G401 (cell line): ENCODE data around the gene GRK1. TPM values are rescaled to one million over a fixed set of nuclear protein-coding genes. Genes with fewer than 3 reads are reported as not detected.
"Not testable (repeated sequence)": the region's sequence is repeated elsewhere in the genome, so short reads cannot be mapped to it uniquely, and the experiment has no call there.

Experiments used
- DNase-seq: peaks from one replicate; pipeline ENCODE4 v3.0.0-alpha.2; 2015; ENCODE audit warnings: low spot score
- in situ Hi-C: cut with HindIII; loops from 2 replicates; pipeline ENCODE4 v1.10.0; 2016; ENCODE audit warnings: low sequenced_read_pairs, mixed read lengths
- total RNA-seq: library from RNA; depleted of rRNA; stranded (reverse); fragments of >200 nt; shearing (Covaris generic); gene quantifications from 2 replicates; pipeline ENCODE4 v1.2.3, GENCODE V29; 2014

GRK1 gene
- total RNA-seq, 1 experiment from 2014 or later, result 0.07 TPM

DNA sequence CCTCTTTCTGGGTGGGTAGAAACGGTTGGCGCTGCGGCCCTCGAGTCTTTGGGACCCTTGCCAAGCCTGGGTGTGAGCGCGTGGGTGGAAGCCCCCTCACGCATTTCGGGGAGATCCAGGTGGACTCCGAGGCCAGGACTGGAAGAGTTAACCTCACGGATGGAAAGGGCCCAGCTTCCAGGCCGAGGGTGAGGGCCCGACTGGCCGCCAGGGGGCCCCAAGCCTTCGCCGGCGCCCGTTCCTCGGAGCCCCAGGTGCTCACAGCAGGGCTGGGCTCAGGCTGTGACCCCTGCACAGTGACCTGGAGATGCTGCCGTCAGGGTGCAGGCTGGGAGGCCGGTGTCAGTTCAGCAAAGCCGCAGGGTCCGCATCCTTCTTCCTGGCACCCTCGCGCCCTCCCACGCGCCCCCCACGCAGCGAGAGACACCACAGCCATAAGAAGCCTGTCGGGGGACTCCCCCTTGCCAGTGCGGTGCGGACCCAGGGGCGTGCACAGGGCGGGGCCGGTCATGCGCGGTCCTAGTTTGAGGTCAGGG, 57.8 kb downstream of the GRK1 start:
- in situ Hi-C loops, result no loop called here
- peak; percentile 71 for DNase-seq

DNA sequence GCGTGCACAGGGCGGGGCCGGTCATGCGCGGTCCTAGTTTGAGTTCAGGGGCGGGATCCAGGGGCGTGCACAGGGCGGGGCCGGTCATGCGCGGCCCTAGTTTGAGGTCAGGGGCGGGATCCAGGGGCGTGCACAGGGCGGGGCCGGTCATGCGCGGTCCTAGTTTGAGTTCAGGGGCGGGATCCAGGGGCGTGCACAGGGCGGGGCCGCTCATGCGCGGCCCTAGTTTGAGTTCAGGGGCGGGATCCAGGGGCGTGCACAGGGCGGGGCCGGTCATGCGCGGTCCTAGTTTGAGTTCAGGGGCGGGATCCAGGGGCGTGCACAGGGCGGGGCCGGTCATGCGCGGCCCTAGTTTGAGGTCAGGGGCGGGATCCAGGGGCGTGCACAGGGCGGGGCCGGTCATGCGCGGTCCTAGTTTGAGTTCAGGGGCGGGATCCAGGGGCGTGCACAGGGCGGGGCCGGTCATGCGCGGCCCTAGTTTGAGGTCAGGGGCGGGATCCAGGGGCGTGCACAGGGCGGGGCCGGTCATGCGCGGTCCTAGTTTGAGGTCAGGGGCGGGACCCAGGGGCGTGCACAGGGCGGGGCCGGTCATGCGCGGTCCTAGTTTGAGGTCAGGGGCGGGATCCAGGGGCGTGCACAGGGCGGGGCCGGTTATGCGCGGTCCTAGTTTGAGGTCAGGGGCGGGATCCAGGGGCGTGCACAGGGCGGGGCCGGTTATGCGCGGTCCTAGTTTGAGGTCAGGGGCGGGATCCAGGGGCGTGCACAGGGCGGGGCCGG, 58.5 kb downstream of the GRK1 start:
- DNase-seq, in situ Hi-C loops: not testable (repeated sequence)

DNA sequence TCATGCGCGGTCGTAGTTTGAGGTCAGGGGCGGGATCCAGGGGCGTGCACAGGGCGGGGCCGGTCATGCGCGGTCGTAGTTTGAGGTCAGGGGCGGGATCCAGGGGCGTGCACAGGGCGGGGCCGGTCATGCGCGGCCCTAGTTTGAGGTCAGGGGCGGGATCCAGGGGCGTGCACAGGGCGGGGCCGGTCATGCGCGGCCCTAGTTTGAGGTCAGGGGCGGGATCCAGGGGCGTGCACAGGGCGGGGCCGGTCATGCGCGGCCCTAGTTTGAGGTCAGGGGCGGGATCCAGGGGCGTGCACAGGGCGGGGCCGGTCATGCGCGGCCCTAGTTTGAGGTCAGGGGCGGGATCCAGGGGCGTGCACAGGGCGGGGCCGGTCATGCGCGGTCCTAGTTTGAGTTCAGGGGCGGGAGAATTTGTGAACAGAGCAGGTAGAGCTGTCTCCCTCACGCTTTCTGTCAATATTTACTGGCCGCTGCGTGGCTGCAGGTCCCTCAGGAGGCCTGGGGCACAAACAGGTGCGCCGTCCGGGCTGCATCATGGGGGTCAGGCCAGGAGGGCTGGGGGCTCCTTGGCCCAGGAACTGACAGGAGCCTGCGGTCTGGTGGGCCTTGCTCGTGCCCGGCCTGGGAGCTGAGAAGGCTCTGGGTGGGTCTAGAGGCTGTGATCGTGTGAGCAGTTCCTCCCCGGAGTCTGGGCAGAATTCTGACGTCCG, 59.2 kb downstream of the GRK1 start:
- in situ Hi-C loops, result not testable (repeated sequence)
- peak; percentile 59 for DNase-seq

DNA sequence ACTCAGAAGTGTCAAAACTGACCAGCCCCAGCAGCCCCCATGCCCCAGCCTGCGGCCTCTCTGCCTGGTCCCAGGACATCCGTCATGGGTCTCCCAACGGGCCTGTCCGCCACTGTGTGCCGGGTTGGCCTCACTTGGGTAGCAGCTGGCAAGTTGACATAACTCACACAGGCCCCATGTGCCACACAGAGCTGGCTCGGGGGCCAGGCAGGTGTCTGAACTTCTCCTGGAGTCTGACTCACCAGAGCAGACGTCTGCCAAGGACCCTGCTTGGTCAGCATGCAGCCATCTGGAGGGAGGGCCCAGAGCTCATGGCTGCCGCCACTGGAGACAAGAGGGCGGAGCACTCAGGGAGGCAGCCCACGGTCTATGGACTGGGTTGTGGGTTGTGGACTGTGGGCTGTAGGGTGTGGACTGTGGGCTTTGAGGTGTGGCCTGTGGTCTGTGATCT, 60.0 kb downstream of the GRK1 start:
- in situ Hi-C loops, result no loop called here
- peak; percentile 10 for DNase-seq

DNA sequence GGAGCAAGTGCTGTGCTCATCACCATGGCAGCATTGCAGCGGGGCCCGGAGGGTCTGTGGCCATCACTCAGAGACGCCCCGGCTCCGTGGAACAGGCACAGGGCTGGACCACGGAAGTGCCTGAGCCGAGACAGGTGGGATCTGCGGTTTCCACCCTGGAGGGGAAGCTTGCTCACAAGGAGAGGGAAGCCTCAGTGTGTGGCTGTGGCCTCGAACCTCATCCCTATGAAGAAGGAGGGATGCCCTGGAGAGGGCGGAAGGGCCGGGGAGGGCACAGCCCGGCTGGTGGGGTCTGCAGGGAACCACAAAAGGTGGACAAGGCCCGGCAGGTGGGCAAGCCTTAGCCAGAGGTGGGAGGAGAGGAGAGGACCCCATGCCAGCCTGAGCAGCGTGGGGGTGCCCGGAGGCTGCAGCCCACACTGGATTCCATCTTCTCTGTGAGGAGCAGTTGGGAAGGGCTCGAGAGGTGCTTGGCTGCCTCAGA, 61.6 kb downstream of the GRK1 start:
- no peak for DNase-seq
- in situ Hi-C loops, result no loop called here

DNA sequence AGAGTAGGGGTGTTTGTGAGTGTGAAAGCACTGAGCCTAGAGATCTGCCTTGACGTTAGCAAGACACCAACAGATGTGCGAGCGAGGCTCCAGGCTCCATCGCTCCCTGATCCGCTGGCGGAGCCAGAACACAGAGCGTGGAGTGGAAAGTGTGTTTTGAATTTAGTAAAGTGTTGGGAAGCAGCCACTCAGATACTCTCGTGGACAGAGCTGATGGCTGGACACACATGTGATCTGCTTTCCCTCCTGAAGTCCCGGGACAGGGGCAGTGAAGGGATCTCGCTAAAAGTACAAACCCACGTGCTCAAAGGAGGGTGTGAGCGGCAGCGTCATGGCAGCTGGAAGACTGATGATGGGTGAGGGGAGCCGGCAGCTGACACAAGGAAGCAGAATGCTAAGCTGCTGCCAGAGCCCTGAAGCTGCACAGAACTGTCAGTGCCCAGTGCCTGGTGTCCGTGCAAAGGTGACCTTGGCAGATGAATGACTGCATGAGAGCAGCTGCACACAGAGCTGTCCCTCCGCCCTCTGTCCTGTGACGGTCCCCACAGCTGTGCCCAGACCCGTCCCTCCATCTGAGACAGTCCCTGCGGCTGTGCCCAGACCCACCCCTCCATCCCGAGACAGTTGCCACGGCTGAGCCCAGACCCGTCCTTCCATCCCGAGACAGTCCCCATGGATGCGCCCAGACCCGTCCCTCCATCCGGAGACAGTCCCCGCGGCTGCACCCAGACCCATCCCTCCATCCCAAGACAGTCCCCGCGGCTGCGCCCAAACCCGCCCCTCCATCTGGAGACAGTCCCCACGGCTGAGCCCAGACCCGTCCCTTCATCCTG, 62.4 kb downstream of the GRK1 start:
- in situ Hi-C loops, result no loop called here
- no peak for DNase-seq

DNA sequence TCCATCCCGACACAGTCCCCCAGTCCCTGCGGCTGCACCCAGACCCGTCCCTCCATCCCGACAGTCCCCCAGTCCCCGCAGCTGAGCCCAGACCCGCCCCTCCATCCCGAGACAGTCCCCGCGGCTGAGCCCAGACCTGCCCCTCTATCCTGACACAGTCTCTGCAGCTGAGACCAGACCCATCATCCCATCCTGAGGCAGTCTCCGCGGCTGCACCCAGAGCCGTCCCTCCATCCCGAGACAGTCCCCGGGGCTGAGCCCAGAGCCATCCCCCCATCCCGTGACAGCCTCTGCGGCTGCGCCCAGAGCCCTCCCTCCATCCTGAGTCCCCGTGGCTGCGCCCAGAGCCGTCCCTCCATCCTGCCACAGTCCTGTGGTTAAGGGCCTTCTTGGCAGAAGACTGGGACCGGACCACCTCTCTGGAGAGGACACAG, 63.3 kb downstream of the GRK1 start:
- in situ Hi-C loops, result no loop called here
- no peak for DNase-seq

DNA sequence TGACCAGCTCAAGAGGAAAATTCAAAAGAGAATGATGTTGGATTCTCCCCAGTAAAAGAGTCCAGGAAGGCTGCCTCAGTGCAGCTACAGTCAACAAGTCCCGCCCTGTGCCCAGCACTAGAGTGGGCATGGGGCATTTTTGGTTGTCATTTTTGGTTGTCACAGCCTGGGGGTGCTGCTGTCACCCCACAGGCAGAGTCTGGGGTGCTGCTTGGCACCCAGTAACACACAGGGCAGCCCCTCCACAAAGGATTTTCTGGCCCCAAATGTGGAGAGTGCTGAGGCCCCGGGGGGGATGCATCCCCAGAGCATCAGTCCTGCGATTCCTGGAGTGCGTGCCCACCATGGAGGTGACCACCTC, 63.8 kb downstream of the GRK1 start:
- in situ Hi-C loops, result no loop called here
- no peak for DNase-seq

DNA sequence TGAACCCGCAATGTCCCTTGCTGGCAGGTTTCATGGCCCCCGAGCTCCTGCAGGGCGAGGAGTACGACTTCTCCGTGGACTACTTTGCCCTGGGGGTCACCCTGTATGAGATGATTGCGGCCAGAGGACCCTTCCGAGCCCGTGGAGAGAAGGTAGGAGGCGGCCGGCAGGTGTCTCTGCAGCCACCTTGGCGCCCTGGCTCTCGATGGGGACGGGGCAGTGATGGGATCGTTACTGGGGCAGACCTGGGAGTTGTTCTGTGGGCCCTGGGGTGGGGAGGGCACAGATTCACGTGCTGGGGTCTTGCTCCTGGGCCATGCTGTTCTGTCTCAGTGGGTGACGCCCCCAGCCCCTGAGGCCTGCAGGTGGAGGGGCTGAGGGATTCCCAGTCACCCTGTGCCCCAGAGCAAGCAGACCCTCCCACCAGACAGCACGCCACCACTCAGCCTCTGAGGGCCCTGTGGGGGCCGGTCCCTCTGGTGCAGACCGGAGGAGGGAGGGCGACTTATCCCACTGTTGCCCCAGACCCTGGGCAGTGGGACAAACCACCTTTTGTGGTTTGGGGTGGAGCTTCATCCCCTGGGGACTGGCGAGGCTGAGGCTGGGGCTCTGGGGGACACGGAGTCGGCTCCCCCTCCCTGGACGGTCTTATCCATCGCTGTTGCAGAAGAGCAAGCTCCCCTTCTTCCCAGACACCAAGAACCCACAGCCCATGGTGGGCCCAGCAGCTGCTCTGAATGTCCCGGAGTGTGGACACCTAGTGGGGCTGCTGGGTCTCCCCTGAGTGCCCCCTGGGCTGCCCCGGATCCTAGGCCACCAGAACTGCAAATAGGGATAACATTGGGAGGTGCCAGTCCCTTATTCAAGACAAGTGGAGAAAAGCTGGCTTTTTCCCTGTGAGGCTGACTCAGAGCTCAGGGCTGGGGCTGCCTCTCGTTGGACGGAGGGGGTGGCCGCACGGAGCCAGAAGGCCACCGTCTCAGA, 64.5 kb downstream of the GRK1 start:
- in situ Hi-C loops, result no loop called here
- no peak for DNase-seq

DNA sequence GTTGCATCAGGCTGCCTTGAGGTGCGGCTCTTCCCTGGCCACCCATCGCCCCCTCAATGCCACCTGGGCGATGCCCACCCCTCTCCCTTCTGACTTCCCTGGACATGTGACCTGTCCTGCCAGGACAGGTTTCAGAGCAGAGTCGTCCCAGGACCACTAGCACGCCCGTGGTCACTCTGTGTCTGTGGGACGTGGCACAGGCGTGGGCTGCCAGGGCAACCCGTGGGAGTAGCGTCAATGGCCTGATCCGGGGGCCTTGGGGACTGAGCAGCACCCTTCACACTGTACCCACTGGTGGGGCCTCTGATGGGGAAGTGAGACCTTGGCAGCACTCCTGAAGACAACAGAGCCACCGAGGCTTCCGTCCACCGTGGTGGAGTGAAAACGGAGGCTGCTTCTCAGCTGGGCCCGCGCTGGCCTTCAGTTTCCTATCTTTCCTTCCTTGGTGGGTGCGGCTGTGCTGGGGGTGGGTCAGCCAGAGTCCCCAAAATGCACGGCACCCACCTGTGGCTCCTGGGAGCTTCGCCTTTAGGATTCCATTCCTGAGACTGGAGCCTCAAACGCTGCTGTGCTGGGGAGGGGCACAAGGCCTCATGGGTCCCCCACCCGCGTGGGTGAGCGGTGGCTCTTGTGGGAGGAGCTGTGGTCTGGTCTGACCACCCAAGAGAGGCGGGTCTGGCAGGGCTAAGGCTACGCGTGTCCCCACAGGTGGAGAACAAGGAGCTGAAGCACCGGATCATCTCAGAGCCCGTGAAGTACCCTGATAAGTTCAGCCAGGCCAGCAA, 65.3 kb downstream of the GRK1 start:
- in situ Hi-C loops, result no loop called here
- no peak for DNase-seq

DNA sequence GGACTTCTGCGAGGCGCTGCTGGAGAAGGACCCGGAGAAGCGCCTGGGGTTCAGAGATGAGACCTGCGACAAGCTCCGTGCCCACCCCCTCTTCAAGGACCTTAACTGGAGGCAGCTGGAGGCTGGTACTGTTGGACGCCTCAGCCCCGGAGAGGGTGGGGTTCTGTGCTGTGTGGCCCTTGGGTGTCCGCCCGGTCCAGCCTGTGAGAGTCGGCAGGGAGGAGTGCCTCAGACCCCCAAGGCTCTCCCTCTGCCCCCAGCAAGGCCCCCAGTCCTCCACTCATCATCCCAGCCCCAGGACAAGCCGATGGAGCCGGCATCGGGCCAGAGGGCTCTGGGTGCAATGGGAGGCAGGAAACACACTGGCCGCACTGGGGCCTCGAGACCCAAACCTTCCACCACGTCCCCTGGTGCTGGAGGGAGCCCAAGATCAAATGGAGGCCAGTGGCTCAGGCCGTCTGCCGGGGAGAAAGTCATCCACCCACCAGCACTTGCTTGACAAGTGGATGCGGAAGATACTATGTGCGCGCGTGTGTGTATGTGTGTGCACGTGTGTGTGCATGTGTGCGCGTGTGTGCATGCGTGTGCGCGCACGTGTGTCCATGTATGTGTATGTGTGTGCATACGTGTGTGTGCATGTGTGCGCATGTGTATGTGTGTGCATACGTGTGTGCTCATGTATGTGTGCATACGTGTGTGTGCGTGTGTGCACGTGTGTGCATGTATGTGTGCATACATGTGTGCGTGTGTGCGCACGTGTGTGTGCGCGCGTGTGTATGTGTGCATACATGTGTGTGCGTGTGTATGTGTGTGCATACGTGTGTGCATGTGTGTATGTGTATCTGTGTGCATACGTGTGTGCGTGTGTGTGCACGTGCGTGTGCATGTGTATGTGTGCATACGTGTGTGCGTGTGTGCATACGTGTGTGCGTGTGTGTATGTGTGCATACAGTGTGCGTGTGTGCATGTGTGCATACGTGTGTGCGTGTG, 66.2 kb downstream of the GRK1 start:
- DNase-seq, result no peak
- in situ Hi-C loops, result no loop called here

DNA sequence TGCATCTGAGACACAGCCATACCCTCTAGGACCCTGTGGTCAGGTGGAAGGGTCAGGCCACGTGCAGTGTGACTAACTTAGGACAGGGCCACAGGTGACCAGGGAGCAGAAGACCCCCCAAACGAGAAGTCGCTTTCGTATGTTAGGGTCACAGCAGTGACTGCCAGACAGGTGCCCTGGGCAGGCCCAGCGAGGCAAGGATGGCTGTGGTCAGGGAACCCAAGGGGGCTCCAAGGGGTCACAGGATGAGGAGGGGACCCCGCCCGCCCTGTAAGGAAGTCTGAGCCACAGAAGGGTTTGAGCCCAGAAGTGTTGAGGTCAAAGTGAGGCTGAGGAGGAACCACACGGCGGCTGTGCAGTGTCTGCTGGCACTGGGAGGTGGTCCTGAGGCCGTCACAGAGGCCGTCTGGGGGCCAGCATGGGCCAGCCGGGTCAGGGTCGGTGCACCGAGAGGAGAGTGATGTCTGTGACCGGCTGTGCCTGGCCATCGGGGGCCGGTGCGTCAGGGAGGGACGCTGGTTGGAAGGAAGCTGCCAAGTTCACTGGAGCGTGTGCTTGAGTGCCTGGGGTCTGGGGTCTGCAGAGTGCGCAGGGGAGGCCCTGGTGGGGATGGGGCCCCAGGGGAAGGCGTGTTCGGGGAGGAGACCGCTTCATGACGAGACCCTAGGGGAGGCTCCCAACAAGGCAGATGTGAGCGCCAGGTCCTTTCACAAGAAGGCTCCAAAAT, 67.2 kb downstream of the GRK1 start:
- in situ Hi-C loops, result no loop called here
- DNase-seq, result no peak

DNA sequence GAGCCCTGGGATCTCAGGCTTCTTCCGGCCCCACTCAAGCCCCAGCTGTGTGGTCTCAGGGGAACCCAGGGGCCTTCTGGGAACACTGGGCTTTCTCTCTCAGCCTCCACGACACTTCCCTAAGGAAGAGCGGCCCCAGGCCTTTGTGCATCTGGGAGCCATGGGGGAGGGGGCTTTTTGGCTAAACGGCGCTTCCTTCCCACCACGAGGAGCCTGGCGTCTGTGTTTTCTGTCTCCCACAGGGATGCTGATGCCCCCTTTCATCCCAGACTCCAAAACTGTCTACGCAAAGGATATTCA, 67.8 kb downstream of the GRK1 start:
- in situ Hi-C loops, result no loop called here
- DNase-seq, result no peak

DNA sequence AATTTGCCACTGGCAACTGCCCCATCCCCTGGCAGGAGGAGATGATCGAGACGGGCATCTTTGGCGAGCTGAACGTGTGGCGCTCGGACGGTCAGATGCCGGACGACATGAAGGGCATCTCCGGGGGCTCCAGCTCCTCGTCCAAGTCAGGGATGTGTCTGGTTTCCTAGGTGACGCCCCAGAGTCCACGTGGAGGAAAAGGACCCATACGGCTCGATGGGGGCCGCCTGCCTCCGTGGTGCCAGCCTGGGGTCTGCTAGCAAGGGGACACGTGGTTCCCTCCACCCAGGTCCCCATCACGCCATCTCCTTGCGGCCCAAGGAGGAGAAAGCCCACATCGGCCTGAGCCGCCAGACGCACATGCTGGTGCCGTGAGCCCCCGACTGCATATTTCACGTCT, 68.2 kb downstream of the GRK1 start:
- in situ Hi-C loops, result no loop called here

DNA sequence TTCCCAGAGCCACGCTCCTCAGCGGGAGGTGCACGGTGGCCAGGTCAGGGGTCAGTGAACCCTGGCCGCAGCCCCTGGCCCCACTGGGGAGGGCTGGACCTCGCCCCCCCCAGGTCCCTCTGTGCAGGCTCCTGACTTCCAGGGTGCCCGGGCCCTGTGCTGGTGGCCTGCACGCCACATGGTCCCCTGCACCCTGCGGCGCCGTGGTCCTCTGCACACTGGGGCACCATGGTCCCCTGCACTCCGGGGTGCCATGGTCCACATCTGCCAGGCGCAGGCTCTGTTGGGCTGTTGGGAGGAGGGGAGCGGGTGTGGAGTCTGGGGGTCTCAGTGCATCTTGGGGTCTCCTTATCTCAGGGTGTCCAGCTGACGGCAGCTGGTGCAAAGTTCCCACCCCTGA, 68.7 kb downstream of the GRK1 start:
- in situ Hi-C loops, result no loop called here
- no peak for DNase-seq

More for the DNA sequence above, 68.2 kb downstream of the GRK1 start:
- DNase-seq, result no peak

DNA sequence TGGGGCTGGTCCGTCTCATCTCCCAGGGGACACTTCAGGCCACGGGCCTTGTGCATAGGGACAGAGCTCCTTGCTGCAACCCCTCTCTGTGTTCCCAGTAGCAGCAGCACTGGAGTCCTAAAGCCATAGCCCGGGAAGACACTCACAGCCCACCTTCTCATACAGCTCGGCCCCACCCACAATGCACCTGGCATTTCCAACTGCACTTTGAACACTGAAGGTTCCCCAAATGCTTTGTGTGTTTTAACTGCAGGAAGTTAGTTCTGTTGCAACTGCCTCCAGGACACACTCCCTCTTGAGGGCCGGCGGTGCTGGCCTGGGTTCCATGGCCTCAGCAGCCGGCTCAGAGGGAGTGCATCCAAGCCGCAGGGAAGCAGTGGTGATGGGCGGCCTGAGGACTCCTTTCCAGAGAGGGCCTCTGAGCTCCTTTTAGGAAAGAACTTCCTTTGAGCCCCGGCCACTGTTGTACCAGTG, 69.3 kb downstream of the GRK1 start:
- in situ Hi-C loops, result no loop called here
- no peak for DNase-seq
